Activated gamma-delta T cell treated with Interleukin-2 at 50 U/mL for 16 hours (primary cell): Measurements from ENCODE around the gene LMAN1.
A peak's percentile ranks its signal among the peaks of the same experiment; 100 is the strongest.

Experiments
- DNase-seq: peaks from one replicate; pipeline ENCODE4 v3.0.0-alpha.2; 2020

LMAN1 gene

GRCh38 chr18:59359576-59359952 is 499 bp upstream of the LMAN1 start:
- DNase-seq = no peak

DNA sequence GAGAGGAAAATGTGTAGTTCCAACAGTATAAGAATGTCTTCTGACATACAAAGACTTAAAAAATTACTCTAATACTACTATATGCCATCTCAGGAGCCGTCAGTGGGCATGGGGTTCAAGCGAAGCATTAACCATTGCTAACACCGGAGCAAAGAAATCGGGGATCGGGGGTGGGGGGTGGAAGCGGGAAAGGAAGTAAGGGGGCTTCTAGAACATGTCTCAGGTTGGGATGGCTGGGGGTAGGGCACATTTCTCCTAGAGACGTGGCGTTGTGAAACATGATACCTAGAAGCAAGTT is 702 bp downstream of the LMAN1 start:
- no peak for DNase-seq

DNA sequence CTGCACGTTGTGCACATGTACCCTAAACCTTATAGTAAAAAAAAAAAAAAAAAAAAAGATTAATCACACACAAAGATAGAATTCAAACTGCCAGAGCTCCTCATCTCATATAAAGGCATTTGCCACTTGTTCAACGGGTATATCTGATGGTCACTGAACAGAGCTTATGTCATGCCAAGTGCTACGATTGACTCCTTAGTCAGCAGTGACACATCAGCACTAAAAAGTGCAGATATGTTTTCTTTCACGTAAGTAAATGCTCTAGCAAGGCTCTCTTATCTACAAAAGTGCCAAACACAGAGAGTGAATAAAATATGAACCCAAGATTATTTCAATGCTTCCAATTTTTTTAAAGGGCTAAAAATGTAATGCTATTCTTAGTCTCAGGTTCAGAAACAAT is 1.1 kb downstream of the LMAN1 start:
- no peak for DNase-seq

- DNase-seq = no peak
These were observed 4.3 kb downstream of the LMAN1 start for GRCh38 chr18:59354731-59355130.

GRCh38 chr18:59353079-59353680 is 5.9 kb downstream of the LMAN1 start:
- DNase-seq = no peak

DNA sequence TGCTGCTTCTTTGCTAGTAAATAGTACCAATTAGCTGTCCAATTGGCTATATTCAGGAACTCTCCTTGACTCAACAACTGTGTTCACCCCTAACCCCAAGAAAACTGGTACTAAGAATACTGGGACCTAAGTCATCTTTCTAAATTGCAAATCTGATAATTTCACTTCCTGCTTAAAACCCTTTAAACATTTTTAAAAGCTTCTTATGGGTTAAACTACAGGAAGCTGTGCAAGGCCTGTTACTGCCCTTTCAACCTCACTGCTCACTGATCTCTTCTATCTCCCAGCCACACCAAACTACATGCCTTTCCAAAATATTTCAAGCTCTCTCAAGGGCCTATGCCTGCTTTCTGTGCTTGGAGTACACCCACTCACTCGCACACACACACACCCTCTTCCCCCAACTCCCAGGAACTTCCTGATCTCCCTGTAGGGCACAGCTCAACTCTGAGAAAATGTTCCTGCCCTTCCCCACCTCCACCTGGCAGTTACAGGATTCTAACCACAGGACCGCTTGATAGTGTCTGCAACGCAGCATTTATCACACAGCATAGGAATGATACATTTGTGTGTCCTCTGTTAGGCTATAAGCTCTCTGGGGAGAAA is 6.7 kb downstream of the LMAN1 start:
- DNase-seq = no peak

GRCh38 chr18:59345556-59345955 is 13.5 kb downstream of the LMAN1 start:
- DNase-seq = no peak

GRCh38 chr18:59344996-59345395 is 14.1 kb downstream of the LMAN1 start:
- DNase-seq = no peak

DNA sequence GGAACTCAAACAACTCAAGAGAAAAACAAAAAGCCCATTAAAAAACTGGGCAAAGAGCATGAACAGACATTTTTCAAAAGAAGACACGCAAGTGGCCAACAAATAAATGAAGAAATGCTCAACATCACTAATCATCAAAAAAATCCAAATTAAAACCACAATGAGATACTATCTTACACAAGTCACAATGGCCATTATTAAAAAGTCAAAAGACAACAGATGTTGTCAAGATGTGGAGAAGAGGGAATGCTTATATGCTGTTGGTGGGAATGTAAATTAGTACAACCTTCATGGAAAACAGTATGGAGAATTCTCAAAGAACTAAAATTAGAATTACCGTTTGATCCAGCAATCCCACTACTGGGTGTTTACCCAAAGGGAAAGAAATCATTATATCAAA is 15.1 kb downstream of the LMAN1 start:
- DNase-seq = no peak

DNA sequence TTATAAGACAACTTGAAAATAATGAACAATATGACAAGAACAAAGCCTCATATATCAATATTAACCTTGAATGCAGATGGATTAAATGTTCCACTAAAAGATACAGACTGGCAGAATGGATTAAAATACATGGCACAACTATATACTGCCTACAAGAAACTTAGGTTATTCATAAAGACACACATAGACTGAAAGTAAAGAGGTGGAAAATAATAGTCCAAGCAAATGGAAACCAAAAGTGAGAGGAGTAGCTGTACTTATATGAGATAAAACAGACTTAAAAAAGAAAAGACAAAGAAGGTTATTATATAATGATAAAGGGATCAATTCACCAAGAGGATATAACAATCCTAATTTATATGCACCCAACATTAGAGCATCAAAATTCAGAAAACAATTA is 18.2 kb downstream of the LMAN1 start:
- DNase-seq = no peak

GRCh38 chr18:59340312-59340711 is 18.8 kb downstream of the LMAN1 start:
- DNase-seq = no peak

GRCh38 chr18:59332986-59333385 is 26.1 kb downstream of the LMAN1 start:
- DNase-seq = no peak

DNA sequence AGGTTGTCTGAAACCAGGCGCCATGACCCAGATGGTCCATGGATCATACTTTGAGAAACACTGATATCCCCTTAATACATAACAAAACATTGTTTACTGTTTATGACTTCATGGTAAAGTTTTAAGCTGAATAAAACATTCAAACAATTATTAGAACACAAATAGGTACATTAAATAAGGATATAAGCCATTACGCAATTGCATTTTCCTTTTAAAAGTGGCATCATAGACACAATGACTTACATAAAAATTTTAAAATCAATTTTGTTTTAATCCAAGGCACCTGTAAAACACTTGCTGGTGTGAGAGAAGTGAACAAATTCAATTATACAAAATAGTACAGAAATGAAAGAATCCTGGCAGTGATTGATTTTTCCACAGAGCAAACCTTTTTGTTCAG is 30.4 kb downstream of the LMAN1 start:
- no peak for DNase-seq

GRCh38 chr18:59325965-59326364 is 33.1 kb downstream of the LMAN1 start:
- DNase-seq = no peak

DNA sequence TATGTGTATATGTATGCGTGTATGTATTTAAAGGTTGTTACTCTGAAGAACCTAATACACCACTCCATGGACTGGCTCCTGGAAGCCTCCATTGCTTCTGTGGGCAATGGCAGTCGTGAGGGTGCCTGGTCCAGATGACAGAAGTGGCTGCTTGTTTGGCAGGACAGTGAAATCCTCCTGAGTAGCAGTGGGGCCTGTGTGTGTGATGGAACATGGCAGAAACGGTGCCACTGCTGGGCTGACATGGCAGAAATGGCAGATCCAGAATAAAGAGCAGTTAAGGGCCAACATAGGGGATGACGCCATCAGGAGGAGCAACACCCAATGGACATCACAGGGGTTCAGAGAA is 34.5 kb downstream of the LMAN1 start:
- no peak for DNase-seq

DNA sequence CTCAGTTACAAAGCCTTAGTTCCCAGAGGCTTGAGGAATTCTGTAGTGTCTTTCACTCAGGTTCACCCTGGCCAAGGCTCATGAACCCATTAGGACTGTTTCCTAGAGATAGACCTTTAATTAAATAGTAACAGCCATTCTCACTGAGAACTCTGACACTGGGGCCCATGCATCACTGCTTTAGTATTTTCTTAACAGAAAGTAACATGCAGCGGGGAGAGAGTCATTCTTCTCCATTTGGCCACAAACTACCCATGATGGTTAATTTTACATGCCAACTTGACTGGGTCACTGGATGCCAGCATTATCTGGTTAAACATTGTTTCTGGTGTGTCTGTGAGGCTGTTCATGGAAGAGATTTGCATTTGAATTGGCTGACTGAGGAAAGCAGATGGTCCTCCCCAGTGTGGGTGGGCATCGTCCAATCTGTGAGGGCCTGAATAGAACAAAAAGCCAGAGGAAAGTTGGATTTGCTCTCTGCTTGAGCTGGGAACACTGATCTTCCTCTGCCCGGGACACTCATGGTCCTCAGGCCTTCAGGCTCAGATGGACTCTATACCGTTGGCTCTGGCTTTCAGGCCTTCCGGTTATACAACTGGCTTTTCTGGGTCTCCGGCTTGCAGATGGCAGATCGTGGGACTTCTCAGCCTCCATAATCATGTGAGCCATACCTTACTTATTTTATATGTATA is 35.0 kb downstream of the LMAN1 start:
- no peak for DNase-seq

DNA sequence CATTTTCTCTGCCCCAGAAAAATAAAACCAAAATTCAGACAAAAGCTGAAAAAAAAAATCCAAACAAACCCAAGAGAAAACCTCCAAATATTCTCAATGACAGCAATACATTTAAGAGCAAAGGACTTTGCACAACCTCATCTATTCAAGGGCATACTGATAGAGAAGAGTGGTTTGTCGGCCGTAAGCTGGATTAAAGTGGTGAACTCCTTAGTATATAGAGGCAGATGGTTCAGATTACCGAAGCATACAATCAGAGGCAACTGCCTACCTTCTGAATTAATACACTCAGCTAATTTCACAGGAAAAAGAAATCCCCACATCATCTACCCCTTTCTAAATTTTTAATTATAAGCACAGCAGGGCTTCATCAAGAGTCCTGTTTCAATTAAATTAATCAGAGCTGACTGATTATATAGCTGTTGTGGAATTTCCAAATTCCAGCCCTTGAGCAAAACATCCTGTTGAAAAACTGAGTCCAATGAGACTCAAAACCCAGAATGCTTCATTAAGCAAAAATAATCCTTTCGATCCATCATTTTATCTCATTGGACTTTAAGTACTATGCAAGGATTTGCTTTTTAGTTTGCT is 40.5 kb downstream of the LMAN1 start, which contains the start of gene CPLX4:
Gene CPLX4, minus strand, starts transcription at position 190 of the 591 bp plus-strand sequence. Its CDS starts 187 bp downstream, at position 3.
- DNase-seq = no peak

- no peak for DNase-seq
These were observed 47.4 kb downstream of the LMAN1 start for GRCh38 chr18:59311631-59312030.

DNA sequence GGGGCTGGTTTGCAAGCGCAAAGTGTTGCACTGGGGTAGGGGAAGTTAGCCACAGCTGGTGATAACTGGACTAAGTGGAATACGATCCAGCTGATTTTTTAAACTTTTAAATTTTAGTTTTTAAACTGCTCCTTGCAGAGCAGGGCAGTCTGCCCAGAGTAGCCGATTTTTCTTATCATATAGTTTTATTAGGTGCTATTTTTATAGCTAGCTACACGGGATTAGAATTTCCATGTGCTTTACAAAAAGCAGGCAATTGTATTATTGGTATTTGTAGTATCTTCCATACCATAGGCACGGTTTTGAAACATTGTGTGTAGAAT is 50.2 kb downstream of the LMAN1 start:
- no peak for DNase-seq

GRCh38 chr18:59308248-59308937 is 50.7 kb downstream of the LMAN1 start:
- DNase-seq = peak; percentile 50

DNA sequence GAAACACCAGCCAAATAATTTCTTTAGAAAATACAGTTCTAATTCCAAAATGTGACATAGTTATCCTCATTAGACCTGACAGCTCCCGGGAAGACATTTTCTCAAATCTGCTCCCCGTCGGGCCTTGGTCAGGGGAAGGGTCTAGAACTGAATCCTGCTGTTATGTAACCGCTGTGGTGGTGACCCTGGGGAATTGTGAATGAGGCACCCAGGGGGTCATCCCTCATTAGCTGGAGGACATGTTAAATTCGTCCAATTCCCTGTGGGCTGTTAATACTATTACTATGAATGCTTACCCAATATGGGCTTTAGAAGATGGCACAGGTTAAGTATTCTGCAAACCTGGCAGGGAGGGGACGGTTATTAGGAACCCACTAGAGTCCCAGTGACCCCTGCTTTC is 52.4 kb downstream of the LMAN1 start:
- no peak for DNase-seq

- DNase-seq = no peak
These were observed 53.8 kb downstream of the LMAN1 start for GRCh38 chr18:59305295-59305694.

DNA sequence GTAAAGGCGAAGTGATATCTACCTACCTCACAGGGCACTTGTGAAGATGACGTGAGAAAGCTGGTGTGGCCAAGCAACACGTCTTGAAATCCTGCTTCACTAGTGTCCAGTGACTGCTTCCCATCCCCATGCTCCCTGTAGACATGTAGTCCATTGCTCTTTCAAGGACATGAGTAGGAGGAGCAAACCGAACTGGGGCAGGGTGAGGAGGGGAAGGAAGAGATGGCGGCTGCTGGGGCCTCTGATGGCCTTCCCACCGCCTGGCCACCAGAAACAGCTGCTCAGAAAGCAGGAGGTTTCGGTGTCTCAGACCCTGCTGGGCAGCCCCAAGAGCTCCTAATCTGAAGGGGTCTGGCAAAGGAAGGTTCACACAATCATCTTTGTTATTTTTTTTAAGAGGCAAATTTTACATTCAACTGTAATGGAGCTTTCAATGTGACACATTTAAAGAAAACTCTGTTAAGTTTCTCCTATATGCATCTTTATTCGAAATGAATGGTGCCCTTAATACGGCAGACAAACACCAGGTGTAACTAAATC is 55.3 kb downstream of the LMAN1 start:
- DNase-seq = no peak

DNA sequence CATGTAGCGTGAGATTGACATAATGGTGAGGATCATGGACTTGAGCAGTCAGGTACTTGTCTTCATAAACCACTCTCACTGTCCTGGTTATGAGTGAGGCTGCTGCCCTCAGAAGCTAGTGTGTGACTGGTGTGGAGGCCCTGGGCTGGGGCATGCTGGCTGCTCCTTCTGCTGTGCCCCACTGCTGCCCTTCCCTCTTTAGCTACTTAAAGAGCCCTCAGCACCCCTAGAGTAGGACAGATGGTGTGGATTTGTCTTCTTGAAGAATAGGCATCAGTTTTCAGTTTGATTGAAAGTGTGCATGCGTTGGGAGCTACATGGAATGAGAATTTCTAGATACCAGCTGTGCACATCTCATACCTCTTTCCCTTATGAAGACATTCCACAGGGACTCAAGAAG is 56.1 kb downstream of the LMAN1 start:
- no peak for DNase-seq
